ENCODE data around the gene DYNC1I1.
"Not testable (repeated sequence)": the region's sequence is repeated elsewhere in the genome, so short reads cannot be mapped to it uniquely, and the experiment has no call there.

The DYNC1I1 gene

DNA sequence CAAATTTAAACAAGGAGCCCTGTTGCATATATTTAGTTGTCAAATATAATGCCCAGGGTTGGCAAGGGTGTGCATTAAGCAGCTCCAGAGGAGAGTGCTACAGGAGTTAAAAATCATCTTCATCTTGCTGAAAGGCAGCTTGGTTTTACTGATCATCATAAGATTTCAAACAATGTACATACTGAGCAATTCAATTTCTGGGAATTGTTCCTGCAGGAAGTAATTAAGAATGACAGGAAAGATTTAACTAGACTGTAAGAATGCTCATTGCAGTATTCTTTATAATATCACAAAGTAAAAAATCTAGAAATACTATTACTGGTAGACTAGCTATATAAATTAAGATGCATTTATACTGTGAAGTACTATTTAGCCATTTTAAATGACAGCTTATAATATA lies 153.6 kb downstream of the DYNC1I1 start:
- H3K9me3 Mint-ChIP-seq, result no peaks in the 10 kb centered on the region
- H3K27ac Mint-ChIP-seq, result no peak overlapping the region
- peaks cover 2% of the 10 kb centered on the region for H3K4me1 Mint-ChIP-seq (ENCODE audit: low read depth)
- no peaks in the 10 kb centered on the region for H3K36me3 Mint-ChIP-seq (ENCODE audit: low read depth)
- H3K4me3 Mint-ChIP-seq, result no peak overlapping the region
- peaks cover 8% of the 10 kb centered on the region for H3K27me3 Mint-ChIP-seq (ENCODE audit: low read depth)

DNA sequence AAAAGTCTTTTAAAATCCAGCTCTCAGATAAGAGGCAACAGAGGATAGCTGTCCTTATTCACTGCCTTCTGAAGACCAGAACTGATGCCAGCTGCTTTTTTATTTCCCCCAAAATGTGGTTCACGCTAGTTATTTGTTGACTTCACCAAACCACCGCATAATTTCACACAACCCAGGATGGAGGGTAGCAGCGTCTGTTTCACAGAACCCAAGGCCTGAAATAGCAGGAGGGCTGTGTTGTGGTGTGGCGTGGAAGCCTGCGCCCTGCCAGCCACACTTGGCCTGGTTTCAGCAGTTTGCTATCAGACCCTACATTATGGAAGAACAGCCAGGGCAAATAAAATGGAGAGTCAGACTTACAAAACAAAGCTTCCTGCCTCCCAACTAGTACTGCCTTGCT lies 155.4 kb downstream of the DYNC1I1 start:
- no peak overlapping the region for H3K4me3 Mint-ChIP-seq
- no peaks in the 10 kb centered on the region for H3K4me1 Mint-ChIP-seq (ENCODE audit: low read depth)
- no peaks in the 10 kb centered on the region for H3K9me3 Mint-ChIP-seq
- H3K27ac Mint-ChIP-seq, result no peak overlapping the region
- H3K27me3 Mint-ChIP-seq (ENCODE audit: low read depth), result peaks cover 8% of the 10 kb centered on the region
- H3K36me3 Mint-ChIP-seq (ENCODE audit: low read depth), result no peaks in the 10 kb centered on the region

DNA sequence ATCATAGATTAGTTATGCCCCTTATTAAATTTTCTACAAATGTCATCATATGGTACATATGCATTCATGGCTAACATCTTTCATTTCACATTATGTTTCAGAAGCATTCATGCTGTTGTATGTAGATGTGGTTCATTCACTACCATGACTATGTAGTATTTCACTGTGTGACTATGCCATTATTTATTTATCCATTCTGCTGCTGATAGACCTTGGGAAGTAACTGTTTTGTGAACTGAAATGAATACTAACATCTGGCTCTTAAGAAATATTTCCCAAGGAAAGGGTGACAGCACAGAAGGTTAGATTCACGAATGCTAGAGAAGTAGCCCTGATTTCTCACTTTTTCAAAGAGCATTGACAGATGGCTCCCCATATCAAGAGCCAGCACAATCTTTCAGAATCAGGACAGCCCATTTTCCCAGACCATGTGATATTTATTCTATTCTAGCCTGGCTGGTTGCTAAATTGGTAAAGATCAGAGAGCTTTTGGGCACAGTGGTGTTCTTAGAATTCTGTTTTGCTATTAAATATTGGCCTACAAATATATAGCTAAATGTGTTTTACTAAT lies 157.4 kb downstream of the DYNC1I1 start:
- Mint-ChIP-seq H3K4me1 (ENCODE audit: low read depth) (no peaks in the 10 kb centered on the region), H3K9me3 (no peaks in the 10 kb centered on the region), H3K27me3 (ENCODE audit: low read depth) (peaks cover 8% of the 10 kb centered on the region), H3K36me3 (ENCODE audit: low read depth) (no peaks in the 10 kb centered on the region), H3K27ac (no peak overlapping the region), H3K4me3 (no peak overlapping the region)

DNA sequence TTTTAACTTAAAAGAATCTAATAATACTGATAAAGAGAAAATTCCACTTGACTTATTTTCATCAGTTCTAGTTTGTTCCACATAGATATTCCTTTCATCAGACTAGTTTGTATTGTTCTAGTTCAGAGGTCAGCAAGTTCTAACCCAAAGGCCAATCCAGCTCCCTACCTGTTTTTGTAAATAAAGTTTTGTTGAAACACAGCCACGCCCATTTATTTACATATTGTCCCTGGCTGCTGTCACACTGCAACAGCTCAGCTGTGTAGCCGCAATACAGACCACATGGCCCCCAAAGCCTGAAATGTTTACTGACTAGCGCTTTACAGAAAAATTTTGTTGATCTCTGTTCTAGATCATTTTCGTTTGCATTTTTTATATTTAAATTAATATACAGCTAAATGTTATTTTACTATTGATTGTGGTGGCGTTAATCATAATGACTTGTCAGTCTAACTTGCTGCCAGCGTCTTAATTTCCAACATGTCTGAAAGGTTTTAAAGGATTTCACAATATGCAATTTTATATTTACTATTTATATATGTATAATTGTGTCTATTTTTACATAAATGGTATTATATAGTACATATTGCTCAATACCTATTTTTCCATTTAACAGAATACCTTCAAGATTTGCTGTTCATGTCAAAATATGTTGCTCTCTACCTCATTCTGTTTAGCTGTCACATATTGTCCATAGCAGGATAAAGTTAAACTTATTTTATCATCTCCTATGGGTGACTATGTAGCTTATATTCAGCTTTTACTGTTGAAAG lies 159.3 kb downstream of the DYNC1I1 start:
- peaks cover 8% of the 10 kb centered on the region for H3K27me3 Mint-ChIP-seq (ENCODE audit: low read depth)
- no peaks in the 10 kb centered on the region for H3K9me3 Mint-ChIP-seq

DNA sequence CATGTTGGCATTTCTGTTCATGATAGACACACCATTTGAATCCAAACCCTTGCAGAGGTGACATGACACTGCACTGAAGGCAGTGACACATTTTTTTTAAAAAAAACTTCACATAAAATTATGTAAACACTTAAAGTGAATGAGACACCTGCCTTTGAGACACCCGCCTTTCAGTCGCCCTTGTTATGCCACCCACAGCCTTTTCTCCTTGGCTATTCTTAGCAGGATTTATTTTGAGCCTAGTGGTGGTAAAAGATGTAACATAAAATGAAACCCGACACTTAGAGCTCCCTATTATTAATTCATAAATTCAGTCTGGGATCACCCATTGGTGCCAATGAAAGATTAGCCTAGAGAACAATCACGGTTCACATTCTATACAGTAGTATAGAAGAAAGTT lies 161.3 kb downstream of the DYNC1I1 start:
- Mint-ChIP-seq H3K36me3 (ENCODE audit: low read depth) (no peaks in the 10 kb centered on the region), H3K4me1 (ENCODE audit: low read depth) (no peaks in the 10 kb centered on the region), H3K27ac (no peak overlapping the region), H3K4me3 (no peak overlapping the region), H3K27me3 (ENCODE audit: low read depth) (peaks cover 11% of the 10 kb centered on the region), H3K9me3 (no peaks in the 10 kb centered on the region)

More for the DNA sequence above, 159.3 kb downstream of the DYNC1I1 start:
- H3K36me3 Mint-ChIP-seq (ENCODE audit: low read depth), result no peaks in the 10 kb centered on the region
- H3K4me3 Mint-ChIP-seq, result no peak overlapping the region
- H3K27ac Mint-ChIP-seq, result no peak overlapping the region
- H3K4me1 Mint-ChIP-seq (ENCODE audit: low read depth), result no peaks in the 10 kb centered on the region

DNA sequence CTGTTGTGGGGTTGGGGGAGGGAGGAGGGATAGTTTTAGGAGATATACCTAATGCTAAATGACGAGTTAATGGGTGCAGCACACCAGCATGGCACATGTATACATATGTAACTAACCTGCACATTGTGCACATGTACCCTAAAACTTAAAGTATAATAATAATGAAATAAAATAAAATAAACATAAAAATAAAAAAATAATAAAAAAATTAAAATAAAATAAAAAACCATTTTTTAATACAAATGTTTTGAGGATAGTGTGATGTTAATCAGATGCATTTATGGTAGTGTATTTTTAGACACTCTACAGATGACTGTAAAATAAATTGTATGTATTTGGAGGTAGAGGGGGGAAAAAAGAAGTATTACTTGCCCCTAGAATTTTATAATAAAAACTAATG lies 172.5 kb downstream of the DYNC1I1 start:
- H3K9me3 Mint-ChIP-seq; H3K27ac Mint-ChIP-seq; H3K4me1 Mint-ChIP-seq (ENCODE audit: low read depth); H3K36me3 Mint-ChIP-seq (ENCODE audit: low read depth); H3K4me3 Mint-ChIP-seq; H3K27me3 Mint-ChIP-seq (ENCODE audit: low read depth): not testable (repeated sequence)

DNA sequence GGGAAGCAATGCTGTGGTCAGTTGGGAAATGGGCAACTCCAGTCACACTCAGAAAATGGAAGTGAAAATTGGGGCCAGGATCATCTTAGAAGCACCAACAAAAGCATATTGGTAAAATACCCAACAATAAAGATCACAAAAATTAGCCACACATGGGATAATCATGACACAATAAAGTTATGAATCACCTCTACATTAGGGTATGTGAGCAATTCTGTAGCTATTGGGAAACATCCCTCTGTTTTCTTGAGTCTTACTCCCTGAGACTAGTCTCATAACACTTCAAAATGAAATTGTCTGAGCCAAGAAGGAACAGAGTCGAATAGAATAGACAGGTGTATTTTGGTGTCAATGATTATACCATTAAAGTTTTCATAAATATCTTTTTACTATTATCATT lies 178.3 kb downstream of the DYNC1I1 start:
- no peak overlapping the region for H3K4me3 Mint-ChIP-seq
- no peak overlapping the region for H3K27ac Mint-ChIP-seq
- H3K9me3 Mint-ChIP-seq, result no peaks in the 10 kb centered on the region
- H3K4me1 Mint-ChIP-seq (ENCODE audit: low read depth), result no peaks in the 10 kb centered on the region
- no peaks in the 10 kb centered on the region for H3K27me3 Mint-ChIP-seq (ENCODE audit: low read depth)
- no peaks in the 10 kb centered on the region for H3K36me3 Mint-ChIP-seq (ENCODE audit: low read depth)

DNA sequence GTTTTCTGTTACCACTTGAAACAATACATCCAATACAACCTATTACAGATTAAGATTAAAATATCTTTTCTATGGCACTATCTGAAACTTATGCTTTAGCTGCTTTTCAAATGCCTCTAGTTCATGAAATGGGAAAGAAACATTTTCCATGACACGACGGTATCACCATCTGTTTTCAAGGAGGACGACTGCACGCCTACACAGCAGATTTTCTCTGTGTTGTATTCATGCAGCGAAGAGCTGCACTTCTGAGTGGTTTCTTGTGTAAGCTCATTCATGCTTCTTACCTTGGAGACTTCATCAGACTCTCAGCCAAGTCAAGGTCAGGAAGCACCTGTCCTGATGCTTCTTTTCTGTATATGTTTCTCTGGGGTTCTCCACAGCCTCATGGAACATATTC lies 179.2 kb downstream of the DYNC1I1 start:
- Mint-ChIP-seq H3K36me3 (ENCODE audit: low read depth) (no peaks in the 10 kb centered on the region), H3K27ac (no peak overlapping the region), H3K4me1 (ENCODE audit: low read depth) (no peaks in the 10 kb centered on the region), H3K4me3 (no peak overlapping the region), H3K27me3 (ENCODE audit: low read depth) (no peaks in the 10 kb centered on the region), H3K9me3 (no peaks in the 10 kb centered on the region)

DNA sequence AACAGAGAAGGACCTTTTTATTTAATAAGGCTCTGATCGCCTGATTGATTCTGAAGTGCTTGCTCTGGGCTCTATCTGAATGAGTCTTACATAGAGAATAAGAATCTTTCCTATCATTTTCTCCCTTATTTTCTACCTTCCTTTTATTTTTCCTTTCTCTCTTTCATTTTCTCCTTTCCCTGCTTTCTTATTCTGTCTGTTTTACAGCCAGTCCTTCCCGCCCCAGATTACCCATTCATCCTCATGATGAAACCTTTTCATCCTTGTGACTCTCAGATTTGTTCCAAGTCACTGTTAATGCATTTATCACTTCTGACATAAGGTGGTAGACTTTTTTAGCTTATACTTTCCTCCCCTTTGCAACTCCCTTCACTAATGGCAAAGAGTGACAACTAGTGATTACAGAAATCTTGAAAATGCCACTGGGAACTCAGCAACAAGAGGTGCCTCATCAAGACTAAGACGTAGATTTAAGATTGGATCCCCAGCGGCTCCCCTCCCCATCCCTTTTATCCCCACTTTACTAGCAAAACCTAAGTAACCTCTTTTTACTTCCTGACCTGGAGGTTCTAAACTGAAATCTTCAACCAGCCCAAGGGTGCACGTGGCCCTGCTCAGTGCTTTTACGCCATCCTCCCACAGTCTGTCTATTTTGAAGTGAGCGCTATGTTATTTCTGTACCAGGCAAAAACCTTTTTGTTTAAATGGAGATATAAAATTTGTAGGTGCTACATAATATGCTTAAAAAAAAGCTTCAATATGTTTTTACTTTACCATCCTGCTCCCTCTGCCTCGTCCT lies 179.8 kb downstream of the DYNC1I1 start:
- H3K27me3 Mint-ChIP-seq (ENCODE audit: low read depth), result no peaks in the 10 kb centered on the region
- H3K27ac Mint-ChIP-seq, result no peak overlapping the region
- H3K9me3 Mint-ChIP-seq, result no peaks in the 10 kb centered on the region
- H3K4me1 Mint-ChIP-seq (ENCODE audit: low read depth), result no peaks in the 10 kb centered on the region
- H3K4me3 Mint-ChIP-seq, result no peak overlapping the region
- no peaks in the 10 kb centered on the region for H3K36me3 Mint-ChIP-seq (ENCODE audit: low read depth)

DNA sequence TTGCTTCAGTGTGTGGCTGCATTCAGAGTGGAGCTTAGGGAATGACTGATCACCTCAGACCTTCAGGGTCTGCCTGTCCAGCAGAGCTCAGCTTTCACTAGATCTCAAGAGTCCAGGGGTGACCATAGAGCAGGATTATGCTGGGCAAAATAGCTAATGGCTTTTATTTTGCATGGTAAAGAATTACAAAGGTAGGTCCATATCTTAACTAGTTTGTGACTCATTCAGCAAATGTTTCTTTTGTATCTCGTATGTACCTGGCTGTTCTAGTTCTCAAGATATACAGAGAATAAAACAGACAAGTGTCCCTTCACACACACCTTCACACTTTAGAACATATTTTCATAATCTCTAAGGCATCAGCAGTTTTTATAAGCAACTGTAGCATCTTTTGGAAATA lies 180.5 kb downstream of the DYNC1I1 start:
- H3K27ac Mint-ChIP-seq, result no peak overlapping the region
- H3K27me3 Mint-ChIP-seq (ENCODE audit: low read depth), result no peaks in the 10 kb centered on the region
- H3K4me1 Mint-ChIP-seq (ENCODE audit: low read depth), result no peaks in the 10 kb centered on the region
- no peaks in the 10 kb centered on the region for H3K36me3 Mint-ChIP-seq (ENCODE audit: low read depth)
- H3K4me3 Mint-ChIP-seq, result no peak overlapping the region
- no peaks in the 10 kb centered on the region for H3K9me3 Mint-ChIP-seq

DNA sequence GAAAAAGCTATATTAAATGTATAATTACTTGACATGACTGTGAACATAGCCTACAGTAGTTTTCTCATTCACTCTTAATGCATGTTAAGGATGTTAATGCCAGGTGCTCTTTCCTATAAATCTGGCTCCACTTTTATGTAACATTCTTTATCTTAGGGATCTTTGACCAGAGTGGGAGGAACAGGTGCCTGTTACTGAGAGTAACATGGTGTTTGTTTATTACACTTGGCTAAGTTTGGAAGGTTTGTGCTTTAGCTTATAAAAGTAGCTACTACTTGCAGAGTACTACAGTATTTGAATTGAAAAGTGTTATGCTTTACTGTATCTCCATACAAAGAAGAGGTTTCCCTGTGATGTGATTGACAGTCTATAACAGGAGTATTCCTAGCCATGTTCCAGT lies 183.4 kb downstream of the DYNC1I1 start:
- Mint-ChIP-seq H3K27ac (no peak overlapping the region), H3K4me1 (ENCODE audit: low read depth) (no peaks in the 10 kb centered on the region), H3K36me3 (ENCODE audit: low read depth) (no peaks in the 10 kb centered on the region), H3K9me3 (no peaks in the 10 kb centered on the region), H3K4me3 (no peak overlapping the region), H3K27me3 (ENCODE audit: low read depth) (no peaks in the 10 kb centered on the region)

DNA sequence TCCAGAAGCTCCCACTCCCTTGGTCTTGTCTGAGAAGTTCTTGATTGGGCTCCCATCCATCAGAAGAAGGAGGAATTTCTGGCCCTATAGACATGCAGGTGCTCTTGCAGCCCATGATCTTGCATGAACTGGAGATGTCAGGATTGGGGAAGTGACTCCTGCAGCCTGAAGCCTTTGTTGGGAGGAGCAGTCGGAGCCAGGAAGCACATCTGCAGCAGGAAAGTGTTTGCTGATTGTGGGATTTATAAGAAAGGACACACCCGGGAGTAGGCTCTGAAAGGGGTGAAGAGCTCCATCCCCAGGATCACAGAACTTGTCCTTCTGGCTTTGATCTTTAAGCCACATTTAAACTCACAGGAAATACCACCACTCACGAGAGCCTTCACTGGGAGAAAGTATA lies 185.2 kb downstream of the DYNC1I1 start:
- no peaks in the 10 kb centered on the region for H3K27me3 Mint-ChIP-seq (ENCODE audit: low read depth)
- H3K27ac Mint-ChIP-seq, result no peak overlapping the region
- H3K4me1 Mint-ChIP-seq (ENCODE audit: low read depth), result no peaks in the 10 kb centered on the region
- no peak overlapping the region for H3K4me3 Mint-ChIP-seq
- H3K36me3 Mint-ChIP-seq (ENCODE audit: low read depth), result no peaks in the 10 kb centered on the region
- no peaks in the 10 kb centered on the region for H3K9me3 Mint-ChIP-seq

DNA sequence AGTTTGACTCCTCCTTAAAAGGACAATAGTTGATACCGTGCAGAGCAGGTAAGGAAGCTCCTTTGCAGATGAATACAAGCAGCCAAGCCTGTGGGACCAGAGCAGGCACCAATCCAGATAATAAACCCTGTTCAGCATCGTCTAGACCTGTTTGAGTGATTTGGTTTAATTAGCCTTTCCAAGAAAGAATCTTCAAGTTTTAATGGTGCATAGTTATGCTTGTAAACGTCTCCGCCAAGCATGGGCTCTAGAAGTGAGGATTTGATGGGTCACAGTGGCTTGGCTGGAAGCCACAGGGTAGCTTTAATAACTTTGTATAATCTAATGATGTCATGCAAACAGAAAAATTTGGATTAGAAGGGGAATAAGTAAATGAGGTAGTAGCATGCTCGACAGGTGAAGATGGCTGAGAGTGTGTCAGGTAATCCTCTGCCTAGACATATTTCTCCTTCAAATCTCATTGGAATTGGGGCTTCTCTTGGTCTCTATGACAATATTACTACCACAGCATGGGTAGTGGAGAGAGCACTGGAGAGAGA lies 188.4 kb downstream of the DYNC1I1 start:
- Mint-ChIP-seq H3K27me3 (ENCODE audit: low read depth) (no peaks in the 10 kb centered on the region), H3K36me3 (ENCODE audit: low read depth) (no peaks in the 10 kb centered on the region), H3K4me3 (no peak overlapping the region), H3K9me3 (no peaks in the 10 kb centered on the region), H3K4me1 (ENCODE audit: low read depth) (no peaks in the 10 kb centered on the region), H3K27ac (no peak overlapping the region)

DNA sequence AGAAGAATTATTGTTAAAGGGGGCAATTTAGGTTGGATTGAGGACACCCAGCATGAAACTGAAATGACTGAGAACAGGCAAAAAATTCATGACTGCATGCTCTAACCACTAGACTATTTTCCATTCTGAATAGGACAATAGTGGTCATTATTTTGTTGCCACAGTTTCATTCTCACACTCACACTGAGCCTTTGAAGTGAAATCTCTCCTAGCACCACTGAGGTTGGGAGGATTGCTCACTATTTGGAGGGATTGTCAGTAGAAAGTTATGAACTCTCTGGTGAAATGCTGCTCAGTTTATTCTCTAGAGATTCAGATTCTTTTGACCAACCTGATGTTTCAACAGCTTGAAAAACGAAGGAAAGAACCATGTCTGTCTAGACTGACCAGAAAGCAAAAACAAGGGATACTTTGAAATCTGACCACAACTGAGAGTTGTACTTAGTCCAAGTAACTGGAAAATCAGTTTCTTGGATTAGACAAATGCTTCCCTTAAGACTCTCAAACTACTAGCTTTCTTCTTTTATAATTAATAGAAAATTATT lies 191.2 kb downstream of the DYNC1I1 start:
- H3K36me3 Mint-ChIP-seq (ENCODE audit: low read depth), result no peaks in the 10 kb centered on the region
- H3K9me3 Mint-ChIP-seq, result no peaks in the 10 kb centered on the region
- no peak overlapping the region for H3K4me3 Mint-ChIP-seq
- no peaks in the 10 kb centered on the region for H3K4me1 Mint-ChIP-seq (ENCODE audit: low read depth)
- H3K27me3 Mint-ChIP-seq (ENCODE audit: low read depth), result no peaks in the 10 kb centered on the region
- H3K27ac Mint-ChIP-seq, result no peak overlapping the region

DNA sequence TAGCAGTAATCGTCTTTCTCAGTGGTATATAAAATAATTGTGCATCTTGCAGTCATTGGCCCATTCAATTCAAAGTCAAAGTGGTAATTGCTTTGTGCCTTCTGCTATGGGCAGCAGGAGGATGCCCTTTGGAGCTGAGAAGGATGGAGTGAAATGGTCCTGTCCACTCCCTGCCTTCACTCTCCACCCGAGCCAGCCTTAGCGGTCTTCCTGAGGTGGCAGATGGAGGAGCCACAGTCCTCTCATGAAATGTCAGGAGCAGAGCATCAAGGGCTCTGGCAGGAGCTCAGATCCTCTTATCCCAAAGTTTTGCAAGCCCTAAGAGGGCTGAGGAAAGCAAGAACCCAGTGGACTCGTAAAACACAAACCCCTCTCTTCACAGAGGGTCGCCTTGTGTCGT lies 199.4 kb downstream of the DYNC1I1 start:
- H3K9me3 Mint-ChIP-seq, result no peaks in the 10 kb centered on the region
- H3K36me3 Mint-ChIP-seq (ENCODE audit: low read depth), result no peaks in the 10 kb centered on the region

More for the DNA sequence above, 199.4 kb downstream of the DYNC1I1 start:
- Mint-ChIP-seq H3K4me1 (ENCODE audit: low read depth) (no peaks in the 10 kb centered on the region), H3K27me3 (ENCODE audit: low read depth) (no peaks in the 10 kb centered on the region), H3K4me3 (no peak overlapping the region), H3K27ac (no peak overlapping the region)
